Spleen (tissue), 7 donors: ENCODE results near the gene TADA2A.

ENCODE experiments used
- CTCF ChIP-seq, 11 experiments: fragments of 200-600 bp in 7 of 11; fragments of 450-650 bp in 4 of 11; sonication (generic) in 4 of 11; IDR thresholded peaks in 8 of 11; conservative IDR thresholded peaks in 3 of 11; 1 replicate in 7 of 11; 2 replicates in 4 of 11; pipeline versions ENCODE4 v1.4.0 to v1.8.0; 2016 to 2021; ENCODE audit warnings: antibody characterized with exemption in 11 of 11, inconsistent platforms in 4 of 11, mild to moderate bottlenecking in 1 of 11
- POLR2A ChIP-seq, 3 donors: fragments of 450-650 bp; IDR thresholded peaks; one replicate each; pipeline ENCODE4 v1.5.1; 2017; ENCODE audit warnings: antibody characterized with exemption in 3 of 3, mild to moderate bottlenecking in 1 of 3
- POLR2AphosphoS5 ChIP-seq, 3 donors: sonication (generic); formaldehyde crosslinking; IDR thresholded peaks; one replicate each; pipeline ENCODE4 v1.5.1; 2017; ENCODE audit warnings: antibody characterized with exemption in 3 of 3
- donor health status: DM: no; HTN: no; CAD: no; lungs with moderate emphysema.
- donor health status: DM: no; HTN: no; CAD: no.
- donor health status: DM: no; HTN: no; CAD: no.

GRCh38 chr17:37475731-37476420 lies 69.2 kb downstream of the TADA2A start:
- TF ChIP-seq CTCF (IDR thresholded peaks at IDR 0.05 in 8 of 11, conservative IDR thresholded peaks at IDR 0.05 in 3 of 11) (no peak), POLR2AphosphoS5 (IDR thresholded peaks at IDR 0.05) (no peak), POLR2A (IDR thresholded peaks at IDR 0.05) (no peak)
